ENCODE data around the gene SYNE2.

The SYNE2 gene

GRCh38 chr14:64074961-64075612, 222.3 kb downstream of the SYNE2 start:
- Histone ChIP-seq H4K20me1 (no peaks in the 10 kb centered on the region), H3K4me2 (no peak overlapping the region), H3K4me1 (no peaks in the 10 kb centered on the region), H3K27ac (no peak overlapping the region), H3K9me3 (replicated peaks in 1 of 11) (no peaks in the 10 kb centered on the region), H3K4me3 (no peak overlapping the region), H3K9ac (no peak overlapping the region), H3K27me3 (no peaks in the 10 kb centered on the region), H3K36me3 (peaks cover 10 to 80% (median 50%) of the 10 kb centered on the region in 11 experiments; a peak in 20 of 22 replicates)
- no peak for TF ChIP-seq Cebpa-rat (IDR thresholded peaks at IDR 0.05)

- H3K4me3 ChIP-seq, result no peak overlapping the region
- no peaks in the 10 kb centered on the region for H3K9me3 ChIP-seq (replicated peaks in 1 of 11)
- H3K36me3 ChIP-seq, result peaks cover 10 to 80% (median 54%) of the 10 kb centered on the region in 11 experiments; a peak in 20 of 22 replicates
- no peak overlapping the region for H3K27ac ChIP-seq
- no peak overlapping the region for H3K4me2 ChIP-seq
- TF ChIP-seq Cebpa-rat (IDR thresholded peaks at IDR 0.05), result no peak
- no peaks in the 10 kb centered on the region for H4K20me1 ChIP-seq
- H3K4me1 ChIP-seq, result no peaks in the 10 kb centered on the region
- H3K9ac ChIP-seq, result no peak overlapping the region
- H3K27me3 ChIP-seq, result no peaks in the 10 kb centered on the region
Observed at GRCh38 chr14:64075613-64076005, 222.8 kb downstream of the SYNE2 start.

- Histone ChIP-seq H4K20me1 (no peaks in the 10 kb centered on the region), H3K9me3 (replicated peaks in 1 of 11) (no peaks in the 10 kb centered on the region), H3K9ac (no peak overlapping the region), H3K27me3 (no peaks in the 10 kb centered on the region), H3K4me1 (no peaks in the 10 kb centered on the region), H3K4me2 (no peak overlapping the region), H3K27ac (no peak overlapping the region), H3K4me3 (no peak overlapping the region), H3K36me3 (peaks cover 7 to 78% (median 48%) of the 10 kb centered on the region in 11 experiments; a peak in 19 of 22 replicates)
- TF ChIP-seq Cebpa-rat (IDR thresholded peaks at IDR 0.05), result no peak
Observed at GRCh38 chr14:64080452-64080851, 227.6 kb downstream of the SYNE2 start.

GRCh38 chr14:64081174-64081746, 228.5 kb downstream of the SYNE2 start:
- H3K36me3 ChIP-seq, result peaks cover 7 to 73% (median 48%) of the 10 kb centered on the region in 11 experiments; a peak in 19 of 22 replicates
- no peak overlapping the region for H3K27ac ChIP-seq
- H3K9me3 ChIP-seq (replicated peaks in 1 of 11), result no peaks in the 10 kb centered on the region
- H3K9ac ChIP-seq, result no peak overlapping the region
- no peaks in the 10 kb centered on the region for H3K4me1 ChIP-seq
- H3K27me3 ChIP-seq, result no peaks in the 10 kb centered on the region
- no peak overlapping the region for H3K4me2 ChIP-seq
- H3K4me3 ChIP-seq, result no peak overlapping the region
- no peaks in the 10 kb centered on the region for H4K20me1 ChIP-seq
- no peak for TF ChIP-seq Cebpa-rat (IDR thresholded peaks at IDR 0.05)

- no peaks in the 10 kb centered on the region for H3K27me3 ChIP-seq
- peaks cover 7 to 78% (median 48%) of the 10 kb centered on the region in 11 experiments; a peak in 19 of 22 replicates for H3K36me3 ChIP-seq
- no peak overlapping the region for H3K4me3 ChIP-seq
- H3K4me1 ChIP-seq, result no peaks in the 10 kb centered on the region
- H3K9me3 ChIP-seq (replicated peaks in 1 of 11), result no peaks in the 10 kb centered on the region
- H3K4me2 ChIP-seq, result no peak overlapping the region
- TF ChIP-seq Cebpa-rat (IDR thresholded peaks at IDR 0.05), result no peak
- H4K20me1 ChIP-seq, result no peaks in the 10 kb centered on the region
- no peak overlapping the region for H3K27ac ChIP-seq
- no peak overlapping the region for H3K9ac ChIP-seq
Observed at GRCh38 chr14:64082837-64083236, 230.0 kb downstream of the SYNE2 start.

DNA sequence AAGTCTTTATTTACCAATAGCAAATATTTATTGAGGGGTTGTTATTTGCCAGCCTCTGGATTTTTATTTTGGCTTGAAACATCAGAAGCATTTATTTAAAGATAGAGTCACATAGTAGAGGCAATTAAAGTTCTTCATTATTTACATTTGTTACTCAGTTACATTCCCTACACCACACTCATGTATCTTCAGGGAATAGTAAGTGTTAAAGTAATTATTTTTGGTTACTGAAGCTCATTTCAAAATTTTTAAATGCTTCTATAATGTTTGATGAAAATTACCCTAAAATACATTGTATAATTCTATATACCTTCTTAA, 235.8 kb downstream of the SYNE2 start:
- no peak overlapping the region for H3K4me2 ChIP-seq
- H4K20me1 ChIP-seq, result no peaks in the 10 kb centered on the region
- H3K4me1 ChIP-seq, result no peaks in the 10 kb centered on the region
- H3K4me3 ChIP-seq, result no peak overlapping the region
- H3K36me3 ChIP-seq, result peaks cover 0 to 75% (median 27%) of the 10 kb centered on the region in 11 experiments; a peak in 15 of 22 replicates
- H3K27me3 ChIP-seq, result no peaks in the 10 kb centered on the region
- H3K9me3 ChIP-seq (replicated peaks in 1 of 11), result no peaks in the 10 kb centered on the region
- no peak for TF ChIP-seq Cebpa-rat (IDR thresholded peaks at IDR 0.05)
- H3K27ac ChIP-seq, result no peak overlapping the region
- H3K9ac ChIP-seq, result no peak overlapping the region

GRCh38 chr14:64089920-64090319, 237.1 kb downstream of the SYNE2 start:
- no peak for TF ChIP-seq Cebpa-rat (IDR thresholded peaks at IDR 0.05)
- Histone ChIP-seq H3K9ac (no peak overlapping the region), H3K9me3 (replicated peaks in 1 of 11) (no peaks in the 10 kb centered on the region), H3K27me3 (no peaks in the 10 kb centered on the region), H3K4me1 (no peaks in the 10 kb centered on the region), H3K36me3 (peaks cover 0 to 64% (median 24%) of the 10 kb centered on the region in 11 experiments; a peak in 15 of 22 replicates), H3K4me2 (no peak overlapping the region), H3K27ac (no peak overlapping the region), H3K4me3 (no peak overlapping the region), H4K20me1 (no peaks in the 10 kb centered on the region)

- H3K4me2 ChIP-seq, result no peak overlapping the region
- H3K36me3 ChIP-seq, result peaks cover 0 to 70% (median 24%) of the 10 kb centered on the region in 11 experiments; a peak in 15 of 22 replicates
- H3K27me3 ChIP-seq, result no peaks in the 10 kb centered on the region
- no peak overlapping the region for H3K4me3 ChIP-seq
- H3K9me3 ChIP-seq (replicated peaks in 1 of 11), result no peaks in the 10 kb centered on the region
- no peaks in the 10 kb centered on the region for H4K20me1 ChIP-seq
- H3K4me1 ChIP-seq, result no peaks in the 10 kb centered on the region
- TF ChIP-seq Cebpa-rat (IDR thresholded peaks at IDR 0.05), result no peak
- H3K27ac ChIP-seq, result no peak overlapping the region
- no peak overlapping the region for H3K9ac ChIP-seq
Observed at GRCh38 chr14:64091217-64091616, 238.4 kb downstream of the SYNE2 start.

DNA sequence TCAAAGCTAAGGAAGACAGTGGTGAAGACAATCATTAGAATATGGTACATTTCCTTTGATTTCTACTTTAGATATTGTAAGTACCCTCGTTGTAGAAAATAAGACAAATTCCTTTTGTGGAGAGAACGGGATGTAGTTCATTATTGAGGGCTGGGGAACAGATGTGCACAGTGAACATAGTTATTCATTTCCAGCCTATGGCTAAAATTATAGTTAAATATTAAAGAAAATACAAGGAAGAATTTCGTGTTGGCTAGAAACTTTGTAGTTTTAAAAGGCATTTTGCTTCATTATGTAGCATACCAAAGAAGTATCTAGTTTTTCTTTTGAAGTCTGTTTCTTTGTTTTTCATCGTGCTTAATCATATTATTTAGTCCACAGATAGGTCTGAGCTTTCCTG, 239.5 kb downstream of the SYNE2 start:
- Histone ChIP-seq H3K9ac (no peak overlapping the region), H3K27me3 (no peaks in the 10 kb centered on the region), H3K27ac (no peak overlapping the region), H3K9me3 (replicated peaks in 1 of 11) (no peaks in the 10 kb centered on the region), H3K4me1 (no peaks in the 10 kb centered on the region), H3K4me3 (no peak overlapping the region), H3K36me3 (peaks cover 0 to 80% (median 24%) of the 10 kb centered on the region in 11 experiments; a peak in 16 of 22 replicates), H3K4me2 (no peak overlapping the region), H4K20me1 (no peaks in the 10 kb centered on the region)
- TF ChIP-seq Cebpa-rat (IDR thresholded peaks at IDR 0.05), result no peak

- no peak overlapping the region for H3K9ac ChIP-seq
- H3K27me3 ChIP-seq, result no peaks in the 10 kb centered on the region
- no peaks in the 10 kb centered on the region for H4K20me1 ChIP-seq
- H3K4me3 ChIP-seq, result no peak overlapping the region
- no peak overlapping the region for H3K4me2 ChIP-seq
- no peak overlapping the region for H3K27ac ChIP-seq
- H3K4me1 ChIP-seq, result no peaks in the 10 kb centered on the region
- H3K9me3 ChIP-seq (replicated peaks in 1 of 11), result no peaks in the 10 kb centered on the region
- TF ChIP-seq Cebpa-rat (IDR thresholded peaks at IDR 0.05), result no peak
- H3K36me3 ChIP-seq, result peaks cover 0 to 80% (median 28%) of the 10 kb centered on the region in 11 experiments; a peak in 17 of 22 replicates
Observed at GRCh38 chr14:64092940-64093339, 240.1 kb downstream of the SYNE2 start.
